OCI-M2 (cell line): Measurements from ENCODE around the gene EMX1.

Experiments used
- DNase-seq: peaks from one replicate; lab custom pipeline; 2025; ENCODE audit not compliant: unreplicated experiment; lab: John Stamatoyannopoulos, UW

The EMX1 gene

DNA sequence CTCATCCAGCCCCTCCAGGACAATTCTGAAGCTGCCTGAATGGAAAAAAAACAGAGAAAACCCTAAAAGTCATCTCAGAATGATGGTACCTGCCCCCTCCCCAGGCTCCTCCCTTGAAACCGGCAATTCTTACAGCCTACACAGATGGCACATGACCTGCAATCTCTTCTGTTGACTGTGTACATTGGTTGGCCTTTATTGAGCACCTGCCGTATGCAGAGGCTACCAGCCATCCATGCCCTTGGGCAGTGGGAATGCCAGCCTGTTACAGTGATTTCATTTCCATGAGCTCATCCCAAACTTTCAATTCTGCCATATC lies 57.1 kb downstream of the EMX1 start:
- DNase-seq = no peak

DNA sequence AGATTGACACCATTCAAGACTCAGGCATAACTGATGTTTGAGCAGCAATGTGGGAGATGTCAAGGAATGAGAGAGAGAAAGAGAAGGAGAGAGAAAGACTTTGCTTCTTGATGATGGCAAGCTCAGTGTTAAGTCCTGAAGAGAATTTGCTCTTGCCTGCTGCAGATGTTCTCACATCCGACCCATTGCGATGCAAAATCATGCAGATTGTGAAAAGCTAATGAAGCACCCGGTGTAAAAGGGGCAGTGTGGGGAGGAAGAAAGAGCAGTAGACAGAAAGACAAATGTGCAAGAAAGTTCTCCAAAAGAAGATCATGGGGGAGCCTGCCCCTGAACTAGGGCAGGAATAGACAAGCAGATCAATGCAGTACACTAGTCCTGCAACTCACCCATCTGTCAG lies 57.7 kb downstream of the EMX1 start:
- DNase-seq = no peak

DNA sequence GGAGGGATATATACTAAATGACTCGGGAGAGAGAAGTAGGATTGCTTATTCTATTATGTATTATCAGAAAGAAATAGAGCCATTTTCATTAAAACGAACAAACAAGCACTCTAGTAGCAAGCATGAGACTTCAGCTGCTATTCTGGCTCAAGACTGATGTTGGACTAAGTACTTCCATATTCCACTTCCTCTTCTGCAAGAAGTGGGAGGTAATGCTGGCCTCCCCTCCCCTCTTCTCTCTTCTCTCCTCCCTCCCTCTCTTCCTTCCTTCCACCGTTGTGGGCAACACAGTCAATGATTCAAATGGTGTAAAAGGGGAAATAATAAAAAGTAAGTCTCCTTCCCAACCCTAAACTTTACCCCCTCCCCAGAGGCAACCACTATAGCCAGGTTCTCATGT lies 62.6 kb downstream of the EMX1 start:
- DNase-seq = no peak

DNA sequence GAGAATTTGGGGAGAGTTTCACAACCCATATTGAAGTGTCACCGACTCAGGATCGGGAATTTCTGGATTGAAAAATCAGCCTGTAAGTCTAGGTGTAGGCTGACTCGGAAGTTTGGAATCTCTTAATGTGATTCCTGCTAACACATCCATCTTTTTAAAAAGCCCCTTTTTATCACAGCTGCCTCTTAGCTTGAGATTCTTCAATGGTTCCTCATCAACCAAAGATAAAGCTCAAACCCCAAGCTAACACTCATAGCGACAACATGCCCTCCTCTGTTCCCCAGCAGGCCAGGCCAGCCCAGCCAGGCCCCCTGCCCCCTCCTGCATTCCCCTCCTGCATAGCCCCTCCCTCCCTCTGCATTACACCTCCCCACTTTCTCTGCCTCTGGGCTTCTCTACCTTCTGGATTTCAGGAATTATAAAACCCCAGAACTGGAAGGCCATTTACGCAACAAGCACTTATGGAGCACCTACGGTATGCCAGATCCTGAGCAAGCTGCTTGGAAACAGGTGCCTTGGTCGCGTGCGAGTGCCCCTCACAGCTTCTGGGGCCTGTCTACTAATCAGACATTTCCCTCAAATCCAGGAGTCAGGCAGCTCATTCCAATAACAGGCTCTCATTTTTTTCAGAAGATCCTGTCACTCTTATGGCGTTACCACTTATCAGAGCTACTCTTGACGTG lies 63.4 kb downstream of the EMX1 start:
- no peak for DNase-seq

DNA sequence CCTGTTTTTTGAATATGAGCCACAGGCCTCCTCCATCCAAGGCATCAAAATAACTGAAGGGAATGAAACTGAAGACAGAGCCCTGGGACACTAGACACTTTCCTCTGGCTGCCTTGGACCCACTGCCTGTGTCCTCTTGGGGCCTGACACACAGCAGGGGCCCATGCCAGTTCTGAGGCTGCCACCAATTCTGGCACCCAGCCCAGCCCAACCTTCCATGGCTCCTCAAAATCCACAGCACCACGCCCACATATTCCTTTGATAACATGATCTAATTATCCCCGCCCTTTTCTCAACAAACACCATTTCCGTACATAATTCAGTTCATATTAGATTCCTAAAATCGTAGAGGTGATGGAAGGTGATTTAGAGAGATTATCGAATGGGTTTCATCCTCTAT lies 64.2 kb downstream of the EMX1 start:
- DNase-seq = no peak

DNA sequence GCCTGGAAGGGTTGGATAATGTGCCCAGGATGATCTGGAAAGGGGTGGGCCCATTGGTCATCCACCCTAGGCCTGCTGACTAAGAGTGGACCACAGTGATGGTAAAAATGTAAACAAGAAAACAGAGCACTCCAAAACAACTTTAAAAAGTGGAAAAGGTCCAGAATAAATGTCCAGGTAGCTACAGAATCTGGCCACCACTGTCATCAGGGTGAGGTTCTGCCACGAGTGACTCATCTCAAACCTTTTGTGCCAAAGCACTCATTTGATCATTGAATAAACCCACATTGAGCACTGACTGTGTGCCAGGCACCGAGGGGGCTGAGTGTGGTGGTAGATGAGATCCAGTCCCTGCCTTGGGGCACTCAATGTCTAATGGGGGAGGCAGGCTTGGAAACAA lies 64.9 kb downstream of the EMX1 start:
- DNase-seq = no peak

DNA sequence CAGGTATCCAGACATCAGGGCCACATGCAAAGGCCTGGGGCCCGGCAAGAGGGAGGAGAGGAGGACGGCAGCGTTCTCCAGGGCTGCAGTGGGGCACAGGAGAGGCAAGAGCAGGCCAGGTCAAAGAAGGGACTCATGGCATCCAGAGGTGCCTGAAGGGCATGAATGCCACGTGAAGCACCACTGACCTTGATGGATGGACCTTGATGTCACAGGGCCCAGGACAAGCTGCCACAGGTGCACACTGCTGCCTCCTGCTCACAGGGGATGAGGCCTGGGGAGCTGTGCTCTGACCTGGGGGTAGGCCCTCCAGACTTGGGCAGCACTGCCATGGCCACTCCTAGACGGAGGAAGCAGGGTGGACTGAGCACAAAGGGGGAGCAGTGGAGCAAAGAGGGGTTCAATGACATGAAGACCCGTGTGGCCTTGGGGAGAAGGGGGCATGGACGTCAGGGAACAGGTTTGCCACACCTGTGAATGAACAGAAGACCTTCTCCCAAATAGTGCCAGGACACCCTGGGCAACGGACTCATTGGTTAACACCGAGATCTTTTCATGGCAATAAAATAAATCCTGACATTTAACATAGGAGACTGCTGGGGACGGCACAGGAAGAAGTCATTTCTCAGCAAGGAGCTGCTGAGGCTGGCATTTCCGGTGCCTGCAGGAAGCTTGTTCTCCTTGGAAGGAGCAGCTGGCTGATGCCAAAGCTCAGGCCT lies 65.6 kb downstream of the EMX1 start:
- DNase-seq = no peak

DNA sequence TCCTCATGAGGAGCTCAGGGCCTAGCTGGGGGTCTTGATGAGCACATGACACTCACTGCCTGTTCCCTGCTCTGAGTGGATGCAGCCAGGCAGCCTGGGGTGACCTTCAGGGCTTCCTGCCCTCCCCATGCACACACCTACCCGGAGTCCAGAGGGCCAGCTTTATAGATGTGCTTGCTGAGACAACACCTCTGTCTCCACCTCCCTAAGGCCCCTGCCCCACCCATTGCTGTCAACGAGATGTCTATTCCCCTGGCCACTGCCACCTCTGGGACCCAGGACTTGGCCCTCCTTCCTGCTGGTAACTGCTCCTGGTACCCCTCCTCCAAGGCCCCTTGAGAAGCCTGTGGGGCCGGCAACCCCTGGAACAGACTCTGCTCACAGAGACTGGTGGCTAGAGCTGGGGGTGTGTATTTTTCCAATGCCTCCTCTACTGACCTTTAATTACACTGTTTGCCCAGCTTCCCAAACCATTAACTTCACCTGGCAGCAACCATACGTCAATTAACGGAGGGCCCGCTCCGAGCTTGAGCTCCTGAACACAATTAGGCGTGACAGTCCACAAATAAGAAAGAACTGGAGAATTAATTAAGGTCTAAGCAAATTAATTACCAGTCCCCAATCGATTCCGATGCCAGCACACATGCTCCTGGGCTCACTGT lies 66.3 kb downstream of the EMX1 start:
- no peak for DNase-seq

DNA sequence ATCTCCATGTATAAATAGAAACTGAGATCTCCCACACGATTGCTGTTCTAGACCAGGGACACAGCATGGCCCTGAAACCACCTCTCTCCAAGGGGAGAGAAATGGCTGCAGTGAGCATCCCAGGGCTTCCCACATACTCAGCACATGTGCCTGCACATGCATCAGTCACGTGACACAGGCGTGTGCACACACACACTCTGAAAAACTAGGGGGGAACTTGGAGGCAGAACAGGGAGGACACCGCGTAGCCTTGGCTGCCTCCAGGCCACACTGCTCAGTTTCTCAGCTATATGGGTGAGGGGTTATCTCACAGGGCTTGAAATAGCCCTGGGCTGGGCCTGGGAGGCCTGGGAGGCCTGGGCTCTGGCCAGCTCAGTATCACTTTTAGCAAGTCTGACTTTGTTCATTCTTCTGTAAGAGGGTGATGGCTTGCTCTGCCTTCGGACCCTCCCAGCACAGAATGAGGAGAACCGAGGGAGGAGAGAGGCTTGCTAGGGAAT lies 66.9 kb downstream of the EMX1 start:
- no peak for DNase-seq
